Stomach (tissue), 9 donors: ENCODE results near the gene FAM163B. TPM values are rescaled to one million over a fixed set of nuclear protein-coding genes. Genes with fewer than 3 reads are reported as not detected.
"Not testable (repeated sequence)": the region's sequence is repeated elsewhere in the genome, so short reads cannot be mapped to it uniquely, and the experiment has no call there.

ENCODE experiments used
- DNase-seq, 2 donors: peaks; one replicate each; pipeline versions ENCODE4 v3.0.0 to v3.0.0-alpha.2; 2013 to 2019
- H3K27ac ChIP-seq, 5 donors: fragments of 200-600 bp in 4 of 5; sonication (generic) in 4 of 5; one replicate each; pipeline ENCODE4 v1.5.1; 2013 to 2019; ENCODE audit warnings: mild to moderate bottlenecking in 1 of 5, moderate library complexity in 1 of 5
- H3K27me3 ChIP-seq, 3 donors: fragments of 200-600 bp; sonication (generic); one replicate each; pipeline ENCODE4 v1.5.1; 2017 to 2019; ENCODE audit warnings: mixed run types in 1 of 3
- H3K36me3 ChIP-seq, 4 donors: fragments of 200-600 bp; sonication (generic); 1 replicate in 3 of 4; 2 replicates in 1 of 4; pipeline ENCODE4 v1.5.1; 2016 to 2019
- H3K4me1 ChIP-seq, 4 donors: fragments of 200-600 bp; sonication (generic); one replicate each; pipeline ENCODE4 v1.5.1; 2016 to 2019
- H3K4me3 ChIP-seq, 4 donors: fragments of 200-600 bp; sonication (generic) in 3 of 4; one replicate each; pipeline ENCODE4 v1.5.1; 2016 to 2019; ENCODE audit warnings: mild to moderate bottlenecking in 1 of 4
- H3K9me3 ChIP-seq, 4 donors: fragments of 200-600 bp; sonication (generic); one replicate each; pipeline ENCODE4 v1.5.1; 2016 to 2019
- EP300 ChIP-seq: sonication (generic); formaldehyde crosslinking; IDR thresholded peaks from one replicate; pipeline ENCODE4 v1.6.1; 2017; ENCODE audit warnings: antibody characterized with exemption
- POLR2A ChIP-seq, 4 donors: fragments of 450-650 bp; IDR thresholded peaks; one replicate each; pipeline ENCODE4 v1.6.1; 2016; ENCODE audit warnings: antibody characterized with exemption in 4 of 4, control low read depth in 2 of 4, mild to moderate bottlenecking in 1 of 4, moderate library complexity in 1 of 4
- POLR2AphosphoS5 ChIP-seq, 3 donors: sonication (generic); formaldehyde crosslinking; IDR thresholded peaks; one replicate each; pipeline ENCODE4 v1.6.1; 2016; ENCODE audit warnings: antibody characterized with exemption in 3 of 3
- WGBS, 5 donors: extraction: QIAGEN DNeasy Blood & Tissue Kit in 3 of 5; methylation state at CpG; one replicate each; pipeline versions ENCODE4 v1.1.5 to v1.1.7; 2013 to 2018; 5-methylcytosine and 5-hydroxymethylcytosine counted together
- intact Hi-C: fragments of 100-400 bp; cut with DNase I; formaldehyde crosslinking; loops from one replicate; pipeline ENCODE4 v1.15.1; 2023; ENCODE audit warnings: low total_unique reads
- polyA plus RNA-seq, 3 donors: library from polyadenylated mRNA; stranded (reverse); fragments of 200-250 nt; gene quantifications; one replicate each; pipeline ENCODE4 v1.2.3, GENCODE V29; 2013
- total RNA-seq, 5 donors: library from RNA; depleted of rRNA; stranded (reverse); fragments of >200 nt; gene quantifications; one replicate each; pipeline versions ENCODE4 v1.1.0 to v1.2.3, GENCODE V29; 2014 to 2016
- TF ChIP-seq, protein P1 (sequence below), 7 experiments: fragments of 450-650 bp in 4 of 7; fragments of 200-600 bp in 3 of 7; sonication (generic) in 3 of 7; IDR thresholded peaks; one replicate each; pipeline ENCODE4 v1.5.1; 2016 to 2019; ENCODE audit warnings: antibody characterized with exemption in 7 of 7, control low read depth in 2 of 7, mild to moderate bottlenecking in 1 of 7
- donor health status: healthy with polysubstance abuse.
- donor health status: Bipolar disorder and iron deficiency.
- donor health status: healthy.

FAM163B gene
- total and polyA plus RNA-seq, 8 donors, result not detected

DNA sequence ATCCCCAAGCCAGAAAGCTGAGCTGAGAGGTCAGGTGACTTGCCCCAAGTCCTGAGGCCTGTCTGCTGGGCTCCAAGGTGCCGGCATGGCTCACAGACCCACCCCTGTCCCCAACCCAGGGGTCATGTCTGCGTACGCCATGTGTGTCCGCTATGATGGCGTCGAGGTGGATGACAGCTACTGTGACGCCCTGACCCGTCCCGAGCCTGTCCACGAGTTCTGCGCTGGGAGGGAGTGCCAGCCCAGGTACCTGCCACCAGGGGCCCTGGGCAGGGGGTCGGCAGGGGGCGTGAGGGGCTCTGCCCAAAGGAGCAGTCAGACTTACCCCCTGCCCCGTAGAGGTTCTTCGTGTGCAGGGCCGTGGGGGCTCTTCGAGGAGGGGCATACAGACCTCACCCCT is 42.4 kb downstream of the FAM163B start:
- H3K4me1 ChIP-seq, result peaks cover 6 to 17% (median 12%) of the 10 kb centered on the region in 4 donors
- no peak for DNase-seq
- WGBS, 5 donors, result 83 to 97% (median 90%) methylated on average over 11 to 17 of the region's 17 CpGs
- intact Hi-C loops, result no loop called here
- H3K36me3 ChIP-seq, result no peaks in the 10 kb centered on the region
- H3K9me3 ChIP-seq, result no peaks in the 10 kb centered on the region
- no peak overlapping the region for H3K27ac ChIP-seq
- no peak overlapping the region for H3K4me3 ChIP-seq
- peaks cover 0 to 3% (median 0%) of the 10 kb centered on the region in 3 donors for H3K27me3 ChIP-seq
- TF ChIP-seq POLR2A (IDR thresholded peaks at IDR 0.05) (no peak), POLR2AphosphoS5 (IDR thresholded peaks at IDR 0.05) (no peak), EP300 (no peak)
- TF ChIP-seq, protein P1, sequence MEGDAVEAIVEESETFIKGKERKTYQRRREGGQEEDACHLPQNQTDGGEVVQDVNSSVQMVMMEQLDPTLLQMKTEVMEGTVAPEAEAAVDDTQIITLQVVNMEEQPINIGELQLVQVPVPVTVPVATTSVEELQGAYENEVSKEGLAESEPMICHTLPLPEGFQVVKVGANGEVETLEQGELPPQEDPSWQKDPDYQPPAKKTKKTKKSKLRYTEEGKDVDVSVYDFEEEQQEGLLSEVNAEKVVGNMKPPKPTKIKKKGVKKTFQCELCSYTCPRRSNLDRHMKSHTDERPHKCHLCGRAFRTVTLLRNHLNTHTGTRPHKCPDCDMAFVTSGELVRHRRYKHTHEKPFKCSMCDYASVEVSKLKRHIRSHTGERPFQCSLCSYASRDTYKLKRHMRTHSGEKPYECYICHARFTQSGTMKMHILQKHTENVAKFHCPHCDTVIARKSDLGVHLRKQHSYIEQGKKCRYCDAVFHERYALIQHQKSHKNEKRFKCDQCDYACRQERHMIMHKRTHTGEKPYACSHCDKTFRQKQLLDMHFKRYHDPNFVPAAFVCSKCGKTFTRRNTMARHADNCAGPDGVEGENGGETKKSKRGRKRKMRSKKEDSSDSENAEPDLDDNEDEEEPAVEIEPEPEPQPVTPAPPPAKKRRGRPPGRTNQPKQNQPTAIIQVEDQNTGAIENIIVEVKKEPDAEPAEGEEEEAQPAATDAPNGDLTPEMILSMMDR (IDR thresholded peaks at IDR 0.05), result no peak

DNA sequence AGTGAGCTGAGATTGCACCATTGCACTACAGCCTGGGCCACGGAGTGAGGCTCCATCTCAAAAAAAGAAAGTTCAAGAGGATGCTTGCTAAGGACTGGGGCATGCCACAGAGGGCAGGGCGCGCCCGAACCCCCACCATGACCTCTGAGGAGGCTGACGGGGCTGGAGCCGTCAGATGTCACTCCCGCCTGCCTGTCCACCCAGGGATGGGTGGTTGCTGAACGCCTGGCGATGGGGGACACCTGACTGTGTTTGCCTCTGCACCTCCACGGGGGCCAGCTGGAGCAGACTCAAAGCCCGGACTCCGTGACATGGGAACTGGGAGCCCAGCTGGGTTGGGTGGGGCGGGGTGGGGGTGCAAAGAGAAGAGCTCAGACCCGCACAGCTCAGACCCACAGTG is 42.8 kb downstream of the FAM163B start:
- H3K4me1 ChIP-seq, result peaks cover 6 to 17% (median 12%) of the 10 kb centered on the region in 4 donors
- WGBS, 5 donors, result 78 to 87% (median 80%) methylated on average over 1 to 14 of the region's 14 CpGs
- intact Hi-C loops, result no loop called here
- H3K4me3 ChIP-seq, result no peak overlapping the region
- no peaks in the 10 kb centered on the region for H3K9me3 ChIP-seq
- peaks cover 0 to 8% (median 0%) of the 10 kb centered on the region in 3 donors for H3K27me3 ChIP-seq
- no peak for DNase-seq
- no peak overlapping the region for H3K27ac ChIP-seq
- TF ChIP-seq EP300 (no peak), POLR2A (IDR thresholded peaks at IDR 0.05) (no peak), POLR2AphosphoS5 (IDR thresholded peaks at IDR 0.05) (no peak)
- TF ChIP-seq, protein P1 (IDR thresholded peaks at IDR 0.05), result no peak
- H3K36me3 ChIP-seq, result no peaks in the 10 kb centered on the region

DNA sequence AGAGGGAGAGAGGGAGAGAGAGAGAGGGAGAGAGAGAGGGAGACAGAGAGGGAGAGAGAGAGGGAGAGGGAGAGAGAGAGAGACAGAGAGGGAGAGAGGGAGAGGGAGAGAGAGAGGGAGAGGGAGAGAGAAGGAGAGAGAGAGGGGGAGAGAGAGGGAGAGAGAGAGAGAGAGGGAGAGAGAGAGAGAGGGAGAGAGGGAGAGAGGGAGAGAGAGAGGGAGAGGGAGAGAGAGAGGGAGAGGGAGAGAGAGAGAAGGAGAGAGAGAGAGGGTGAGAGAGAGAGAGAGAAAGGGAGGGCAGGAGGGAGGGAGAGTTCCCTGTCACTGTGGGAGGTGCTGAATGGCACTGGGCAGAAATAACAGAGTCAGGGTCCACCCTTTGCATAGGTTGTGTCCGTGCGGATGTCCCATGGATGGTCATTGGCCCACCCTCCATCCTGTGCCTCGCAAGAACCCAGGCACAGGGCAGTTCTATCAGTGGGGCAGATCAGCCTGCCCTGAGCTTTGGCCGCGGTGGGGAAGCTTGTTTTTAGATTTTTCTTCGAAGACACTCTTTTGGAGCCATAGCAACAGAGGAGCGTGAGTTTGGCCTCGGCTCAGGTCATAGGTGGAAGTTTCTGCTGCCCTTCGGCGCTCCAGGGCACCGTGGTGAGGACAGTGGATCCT is 44.6 kb downstream of the FAM163B start:
- no peak for TF ChIP-seq POLR2AphosphoS5 (IDR thresholded peaks at IDR 0.05)
- TF ChIP-seq, protein P1 (IDR thresholded peaks at IDR 0.05), result no peak
- TF ChIP-seq POLR2A (IDR thresholded peaks at IDR 0.05), result no peak
- TF ChIP-seq EP300, result no peak
- H3K27ac ChIP-seq, result peak overlapping the region in 3 of 5 donors; percentile 32 to 46 (median 42)
- peaks cover 6 to 30% (median 23%) of the 10 kb centered on the region in 4 donors for H3K4me1 ChIP-seq
- no peaks in the 10 kb centered on the region for H3K9me3 ChIP-seq
- intact Hi-C loops, result no loop called here
- 65 to 79% (median 70%) methylated on average over 11 of the region's 11 CpGs for WGBS, 5 donors
- H3K36me3 ChIP-seq, result no peaks in the 10 kb centered on the region
- no peak for DNase-seq
- no peak overlapping the region for H3K4me3 ChIP-seq
- H3K27me3 ChIP-seq, result peaks cover 0 to 13% (median 0%) of the 10 kb centered on the region in 3 donors

DNA sequence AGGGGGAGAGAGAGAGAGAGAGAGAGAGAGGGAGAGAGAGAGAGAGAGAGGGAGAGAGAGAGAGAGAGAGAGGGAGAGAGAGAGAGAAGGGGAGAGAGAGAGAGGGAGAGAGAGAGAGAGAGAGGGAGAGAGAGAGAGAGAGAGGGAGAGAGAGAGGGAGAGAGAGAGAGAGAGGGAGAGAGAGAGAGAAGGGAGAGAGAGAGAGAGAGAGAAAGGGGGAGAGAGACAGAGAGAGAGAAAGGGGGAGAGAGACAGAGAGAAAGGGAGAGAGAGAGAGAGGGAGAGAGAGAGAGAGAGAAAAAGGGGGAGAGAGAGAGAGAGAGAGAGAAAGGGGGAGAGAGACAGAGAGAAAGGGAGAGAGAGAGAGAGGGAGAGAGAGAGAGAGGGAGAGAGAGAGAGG is 45.4 kb downstream of the FAM163B start:
- H3K4me3 ChIP-seq, H3K36me3 ChIP-seq, H3K9me3 ChIP-seq, DNase-seq, H3K27ac ChIP-seq, intact Hi-C loops: not testable (repeated sequence)
- Histone ChIP-seq H3K27me3 (peaks cover 0 to 13% (median 0%) of the 10 kb centered on the region in 3 donors), H3K4me1 (peaks cover 6 to 32% (median 25%) of the 10 kb centered on the region in 4 donors)
- TF ChIP-seq, protein P1 (IDR thresholded peaks at IDR 0.05), result peak in 1 of 7 experiments; percentile 59
